ENCODE measurements around the gene MAD1L1. TPM values are rescaled to one million over a fixed set of nuclear protein-coding genes. Genes with fewer than 3 reads are reported as not detected.

The MAD1L1 gene
- total RNA-seq, 1 donor from 2014 or later = 48.4 TPM

DNA sequence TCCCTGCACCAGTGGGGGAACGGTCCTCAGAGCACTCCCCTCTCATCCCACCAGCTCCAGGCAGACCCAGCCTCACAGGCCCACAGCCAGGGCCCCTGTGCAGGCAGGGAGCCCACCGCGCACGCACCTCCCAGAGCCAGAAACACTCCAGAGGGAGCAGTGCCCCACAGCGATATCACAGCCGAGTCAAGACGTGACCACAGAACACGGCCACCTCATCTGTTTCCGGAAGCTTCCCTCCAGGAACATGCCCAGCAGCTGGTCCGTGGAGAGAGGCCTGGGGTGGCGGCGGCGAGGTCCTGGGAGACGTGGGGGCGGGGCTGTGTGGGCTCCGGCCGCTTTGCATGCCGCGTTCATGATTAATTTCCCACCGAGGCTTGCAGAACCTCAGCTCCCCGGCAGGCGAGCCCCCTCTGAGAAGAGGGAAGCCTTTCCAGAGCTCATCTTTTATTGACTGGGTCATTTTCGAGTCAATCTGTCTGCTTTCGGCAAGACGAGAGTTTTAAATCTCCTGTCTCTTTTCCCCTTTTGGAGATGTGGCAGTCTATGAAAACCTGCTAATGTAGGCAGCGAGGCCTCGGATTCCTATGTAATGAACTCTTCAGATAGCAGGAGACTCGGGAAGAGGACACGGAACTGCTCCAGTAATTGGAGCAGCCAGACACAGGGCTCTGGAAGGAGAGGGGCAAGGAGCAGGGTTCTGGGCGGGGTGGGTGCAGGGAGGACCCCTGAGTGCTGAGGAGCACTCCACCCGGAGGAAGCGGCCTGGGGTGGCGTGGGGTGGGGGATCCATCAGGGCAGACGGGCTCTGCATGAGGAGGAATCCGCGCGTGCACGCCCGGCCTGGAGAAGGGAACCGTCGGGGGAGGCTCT lies 319.9 kb downstream of the MAD1L1 start:
- no peak for ATAC-seq
- H3K9me3 ChIP-seq = no peaks in the 10 kb centered on the region
- H3K27ac ChIP-seq = no peak overlapping the region
- TF ChIP-seq, protein P1, sequence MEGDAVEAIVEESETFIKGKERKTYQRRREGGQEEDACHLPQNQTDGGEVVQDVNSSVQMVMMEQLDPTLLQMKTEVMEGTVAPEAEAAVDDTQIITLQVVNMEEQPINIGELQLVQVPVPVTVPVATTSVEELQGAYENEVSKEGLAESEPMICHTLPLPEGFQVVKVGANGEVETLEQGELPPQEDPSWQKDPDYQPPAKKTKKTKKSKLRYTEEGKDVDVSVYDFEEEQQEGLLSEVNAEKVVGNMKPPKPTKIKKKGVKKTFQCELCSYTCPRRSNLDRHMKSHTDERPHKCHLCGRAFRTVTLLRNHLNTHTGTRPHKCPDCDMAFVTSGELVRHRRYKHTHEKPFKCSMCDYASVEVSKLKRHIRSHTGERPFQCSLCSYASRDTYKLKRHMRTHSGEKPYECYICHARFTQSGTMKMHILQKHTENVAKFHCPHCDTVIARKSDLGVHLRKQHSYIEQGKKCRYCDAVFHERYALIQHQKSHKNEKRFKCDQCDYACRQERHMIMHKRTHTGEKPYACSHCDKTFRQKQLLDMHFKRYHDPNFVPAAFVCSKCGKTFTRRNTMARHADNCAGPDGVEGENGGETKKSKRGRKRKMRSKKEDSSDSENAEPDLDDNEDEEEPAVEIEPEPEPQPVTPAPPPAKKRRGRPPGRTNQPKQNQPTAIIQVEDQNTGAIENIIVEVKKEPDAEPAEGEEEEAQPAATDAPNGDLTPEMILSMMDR (IDR thresholded peaks at IDR 0.05) = peak; percentile 7
- H3K4me1 ChIP-seq = peaks cover 7% of the 10 kb centered on the region
- DNase-seq = no peak
- no peaks in the 10 kb centered on the region for H3K27me3 ChIP-seq
- H3K36me3 ChIP-seq = no peaks in the 10 kb centered on the region
- H3K4me3 ChIP-seq = no peak overlapping the region
- intact Hi-C loops (cut with DNase I) = no loop called here

DNA sequence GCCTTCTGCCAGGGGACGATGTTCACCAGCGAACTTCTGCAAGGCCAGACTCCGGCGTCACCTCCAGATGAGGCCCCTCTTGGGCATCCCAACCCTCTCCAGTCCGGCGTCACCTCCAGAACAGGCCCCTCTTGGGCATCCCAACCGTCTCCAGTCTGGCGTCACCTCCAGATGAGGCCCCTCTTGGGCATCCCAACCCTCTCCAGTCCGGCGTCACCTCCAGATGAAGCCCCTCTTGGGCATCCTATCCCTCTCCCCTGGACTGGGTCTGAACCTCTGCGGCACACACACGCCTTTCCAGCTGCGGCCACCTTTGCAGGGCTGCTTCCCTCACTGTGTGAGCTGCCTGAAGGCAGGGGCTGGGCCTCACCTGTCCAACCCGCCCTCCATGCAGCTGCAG lies 321.2 kb downstream of the MAD1L1 start:
- TF ChIP-seq, protein P1 (IDR thresholded peaks at IDR 0.05) = no peak
- DNase-seq = no peak
- intact Hi-C loops (cut with DNase I) = no loop called here

DNA sequence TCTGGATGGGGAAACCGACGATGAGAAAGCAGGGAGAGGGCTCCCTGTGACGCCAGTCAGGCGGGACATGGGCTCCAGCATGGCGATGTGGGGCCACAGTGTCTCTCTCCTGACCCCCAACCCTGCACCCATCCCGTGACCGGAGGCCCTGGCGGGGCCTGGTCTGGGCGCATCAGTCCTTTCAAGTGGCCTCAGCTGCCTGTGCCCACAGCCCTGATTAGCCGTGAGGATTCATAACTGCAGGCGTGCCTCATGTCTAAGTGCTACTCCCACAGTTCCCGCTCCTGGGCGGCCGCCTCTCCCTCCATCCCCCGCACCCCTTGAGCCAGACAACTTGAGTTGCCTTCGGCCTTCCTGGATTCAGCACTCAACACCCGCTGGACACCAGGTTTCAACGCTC lies 321.9 kb downstream of the MAD1L1 start:
- Histone ChIP-seq H3K36me3 (no peaks in the 10 kb centered on the region), H3K9me3 (no peaks in the 10 kb centered on the region), H3K4me3 (no peak overlapping the region), H3K27ac (no peak overlapping the region), H3K27me3 (no peaks in the 10 kb centered on the region), H3K4me1 (no peaks in the 10 kb centered on the region)
- intact Hi-C loops (cut with DNase I) = no loop called here
- TF ChIP-seq, protein P1 (IDR thresholded peaks at IDR 0.05) = no peak
- ATAC-seq (no peak), DNase-seq (no peak)

More for the DNA sequence above, 321.2 kb downstream of the MAD1L1 start:
- Histone ChIP-seq H3K27me3 (no peaks in the 10 kb centered on the region), H3K4me3 (no peak overlapping the region), H3K4me1 (no peaks in the 10 kb centered on the region), H3K9me3 (no peaks in the 10 kb centered on the region), H3K27ac (no peak overlapping the region), H3K36me3 (no peaks in the 10 kb centered on the region)
- ATAC-seq = no peak

DNA sequence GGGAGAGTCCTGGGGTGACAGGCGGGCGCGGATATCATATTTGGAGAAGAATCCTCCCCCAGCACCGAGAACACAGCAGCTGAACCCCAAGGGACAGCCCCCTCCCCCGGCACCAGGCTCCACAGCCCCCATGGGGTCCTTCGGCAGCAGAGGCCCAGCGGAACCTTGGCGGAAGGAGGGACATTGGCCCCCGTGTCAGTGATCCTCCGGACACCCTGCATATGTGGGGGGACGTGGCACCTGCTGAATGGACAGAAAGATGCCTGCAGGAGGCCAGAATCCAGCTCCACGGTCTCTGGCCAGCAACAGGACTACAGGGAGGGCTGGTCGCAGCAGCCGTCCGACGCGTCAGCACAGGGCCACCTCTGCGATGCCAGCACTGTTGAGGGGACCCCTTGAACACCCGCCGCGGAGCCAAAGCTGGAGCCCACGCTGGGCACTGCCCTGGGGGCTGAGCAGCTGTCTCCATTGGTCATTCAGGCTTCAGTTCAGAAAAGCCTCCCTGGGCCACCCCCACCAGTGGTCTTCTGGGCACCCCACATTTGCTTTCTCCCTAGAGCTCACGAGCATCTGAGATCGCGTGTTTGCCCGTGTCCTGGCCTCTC lies 322.6 kb downstream of the MAD1L1 start:
- H3K4me3 ChIP-seq = no peak overlapping the region
- no peak overlapping the region for H3K27ac ChIP-seq
- no peaks in the 10 kb centered on the region for H3K36me3 ChIP-seq
- H3K27me3 ChIP-seq = no peaks in the 10 kb centered on the region
- TF ChIP-seq, protein P1 (IDR thresholded peaks at IDR 0.05) = no peak
- no peak for ATAC-seq
- intact Hi-C loops (cut with DNase I) = no loop called here
- no peaks in the 10 kb centered on the region for H3K9me3 ChIP-seq
- no peak for DNase-seq
- H3K4me1 ChIP-seq = no peaks in the 10 kb centered on the region

DNA sequence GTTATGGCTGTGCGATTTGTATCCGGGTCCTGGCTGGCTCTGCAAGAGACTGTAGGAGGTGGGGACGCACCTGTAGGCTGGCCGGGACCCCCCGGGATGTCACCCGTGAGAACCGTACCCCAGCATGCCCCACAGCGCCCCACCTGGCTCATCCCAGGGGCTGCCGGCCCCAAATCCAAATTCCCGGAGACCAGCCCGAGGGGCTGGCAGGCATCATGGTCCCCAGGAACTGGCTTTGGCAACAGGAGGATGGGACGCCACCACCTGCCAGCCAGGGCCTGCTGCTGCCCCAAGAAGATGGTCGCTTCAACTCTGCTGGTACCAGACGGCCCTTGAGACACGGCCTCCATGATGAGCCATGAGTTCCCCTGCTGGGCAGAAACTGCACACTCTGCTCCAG lies 323.3 kb downstream of the MAD1L1 start:
- DNase-seq (no peak), ATAC-seq (no peak)
- Histone ChIP-seq H3K9me3 (no peaks in the 10 kb centered on the region), H3K4me3 (no peak overlapping the region), H3K27ac (no peak overlapping the region), H3K27me3 (no peaks in the 10 kb centered on the region), H3K4me1 (no peaks in the 10 kb centered on the region), H3K36me3 (no peaks in the 10 kb centered on the region)
- intact Hi-C loops (cut with DNase I) = no loop called here
- TF ChIP-seq, protein P1 (IDR thresholded peaks at IDR 0.05) = no peak

Measured in upper lobe of right lung (tissue), 1 donor.